Measurements from ENCODE around the gene SYCP2L. TPM values are rescaled to one million over a fixed set of nuclear protein-coding genes. Genes with fewer than 3 reads are reported as not detected.
A peak's percentile ranks its signal among the peaks of the same experiment; 100 is the strongest.
"Not testable (repeated sequence)": the region's sequence is repeated elsewhere in the genome, so short reads cannot be mapped to it uniquely, and the experiment has no call there.

Gene SYCP2L
- total RNA-seq, 4 donors from 2014 or later = 0.78 to 4.5 (median 1.8) TPM

GRCh38 chr6:10884245-10884972, 2.4 kb upstream of the SYCP2L start:
- Histone ChIP-seq H3K4me3 (replicated peaks in 1 of 3) (no peak overlapping the region), H3K27ac (no peak overlapping the region), H3K4me1 (peaks cover 3 to 9% of the 10 kb centered on the region in 2 donors), H3K27me3 (peaks cover 51% of the 10 kb centered on the region), H3K9me3 (no peaks in the 10 kb centered on the region), H3K36me3 (no peaks in the 10 kb centered on the region)
- 26 to 28% methylated on average over 24 of the region's 24 CpGs for WGBS, 2 donors
- intact Hi-C loops (cut with DNase I) = no loop called here
- TF ChIP-seq, protein P1, sequence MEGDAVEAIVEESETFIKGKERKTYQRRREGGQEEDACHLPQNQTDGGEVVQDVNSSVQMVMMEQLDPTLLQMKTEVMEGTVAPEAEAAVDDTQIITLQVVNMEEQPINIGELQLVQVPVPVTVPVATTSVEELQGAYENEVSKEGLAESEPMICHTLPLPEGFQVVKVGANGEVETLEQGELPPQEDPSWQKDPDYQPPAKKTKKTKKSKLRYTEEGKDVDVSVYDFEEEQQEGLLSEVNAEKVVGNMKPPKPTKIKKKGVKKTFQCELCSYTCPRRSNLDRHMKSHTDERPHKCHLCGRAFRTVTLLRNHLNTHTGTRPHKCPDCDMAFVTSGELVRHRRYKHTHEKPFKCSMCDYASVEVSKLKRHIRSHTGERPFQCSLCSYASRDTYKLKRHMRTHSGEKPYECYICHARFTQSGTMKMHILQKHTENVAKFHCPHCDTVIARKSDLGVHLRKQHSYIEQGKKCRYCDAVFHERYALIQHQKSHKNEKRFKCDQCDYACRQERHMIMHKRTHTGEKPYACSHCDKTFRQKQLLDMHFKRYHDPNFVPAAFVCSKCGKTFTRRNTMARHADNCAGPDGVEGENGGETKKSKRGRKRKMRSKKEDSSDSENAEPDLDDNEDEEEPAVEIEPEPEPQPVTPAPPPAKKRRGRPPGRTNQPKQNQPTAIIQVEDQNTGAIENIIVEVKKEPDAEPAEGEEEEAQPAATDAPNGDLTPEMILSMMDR (IDR thresholded peaks at IDR 0.05) = no peak
- no peak for TF ChIP-seq POLR2A (IDR thresholded peaks at IDR 0.05)
- DNase-seq = no peak

DNA sequence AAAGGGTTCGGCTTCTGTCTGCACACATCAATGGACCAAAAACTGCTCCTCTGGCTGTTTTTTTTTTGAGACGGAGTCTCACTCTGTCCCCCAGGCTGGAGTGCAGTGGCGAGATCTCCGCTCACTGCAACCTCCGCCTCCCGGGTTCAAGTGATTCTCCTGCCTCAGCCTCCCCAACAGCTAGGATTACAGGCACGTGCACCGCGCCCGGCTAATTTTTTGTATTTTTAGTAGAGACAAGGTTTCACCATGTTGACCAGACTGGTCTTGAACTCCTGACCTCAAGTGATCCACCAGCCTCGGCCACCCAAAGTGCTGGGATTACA, 524 bp upstream of the SYCP2L start:
- 20 to 26% methylated on average over 11 of the region's 11 CpGs for WGBS, 2 donors
- H3K27ac ChIP-seq; H3K36me3 ChIP-seq; DNase-seq; H3K9me3 ChIP-seq; H3K4me1 ChIP-seq; intact Hi-C loops (cut with DNase I): not testable (repeated sequence)
- Histone ChIP-seq H3K27me3 (peaks cover 41% of the 10 kb centered on the region), H3K4me3 (replicated peaks in 1 of 3) (peak overlapping the region in 1 of 3 donors; percentile 12)

DNA sequence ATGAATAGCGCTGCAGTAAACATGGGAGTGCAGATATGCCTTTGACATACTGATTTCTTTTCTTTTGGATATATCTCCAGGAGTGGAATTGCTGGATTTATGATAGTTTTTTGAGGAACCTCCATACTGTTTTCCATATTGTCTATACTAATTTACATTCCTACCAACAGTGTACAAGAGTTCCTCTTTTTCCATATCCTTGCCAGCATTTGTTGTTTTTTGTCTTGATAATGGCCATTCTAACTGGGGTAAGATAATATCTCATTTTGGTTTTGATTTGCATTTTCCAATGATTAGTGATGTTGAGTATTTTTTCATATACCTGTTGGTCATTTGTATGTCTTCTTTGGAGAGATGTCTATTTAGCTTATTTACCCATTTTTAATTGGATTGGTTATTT, 3.3 kb downstream of the SYCP2L start:
- no peaks in the 10 kb centered on the region for H3K36me3 ChIP-seq
- DNase-seq = no peak
- H3K27ac ChIP-seq = no peak overlapping the region
- peaks cover 3 to 9% of the 10 kb centered on the region in 2 donors for H3K4me1 ChIP-seq
- no peak for TF ChIP-seq POLR2A (IDR thresholded peaks at IDR 0.05)
- TF ChIP-seq, protein P1 (IDR thresholded peaks at IDR 0.05) = no peak
- 100% methylated on average over 1 of the region's 1 CpG for WGBS, 2 donors
- intact Hi-C loops (cut with DNase I) = no loop called here
- no peaks in the 10 kb centered on the region for H3K9me3 ChIP-seq
- H3K4me3 ChIP-seq (replicated peaks in 1 of 3) = no peak overlapping the region
- peaks cover 13% of the 10 kb centered on the region for H3K27me3 ChIP-seq

- H3K27me3 ChIP-seq = no peaks in the 10 kb centered on the region
- peaks cover 0 to 4% of the 10 kb centered on the region in 2 donors for H3K4me1 ChIP-seq
- 85 to 91% methylated on average over 5 of the region's 5 CpGs for WGBS, 2 donors
- no peaks in the 10 kb centered on the region for H3K36me3 ChIP-seq
- TF ChIP-seq, protein P1 (IDR thresholded peaks at IDR 0.05) = no peak
- H3K4me3 ChIP-seq (replicated peaks in 1 of 3) = no peak overlapping the region
- no peaks in the 10 kb centered on the region for H3K9me3 ChIP-seq
- no peak for DNase-seq
- no peak overlapping the region for H3K27ac ChIP-seq
- intact Hi-C loops (cut with DNase I) = no loop called here
Measured at GRCh38 chr6:10891960-10892359, 5.1 kb downstream of the SYCP2L start.

GRCh38 chr6:10894958-10895357, 8.1 kb downstream of the SYCP2L start:
- Histone ChIP-seq H3K27me3 (no peaks in the 10 kb centered on the region), H3K36me3 (no peaks in the 10 kb centered on the region), H3K27ac (no peak overlapping the region), H3K9me3 (no peaks in the 10 kb centered on the region), H3K4me3 (replicated peaks in 1 of 3) (no peak overlapping the region), H3K4me1 (no peaks in the 10 kb centered on the region)
- intact Hi-C loops (cut with DNase I) = no loop called here
- WGBS, 2 donors = 52 to 59% methylated on average over 6 of the region's 6 CpGs
- TF ChIP-seq, protein P1 (IDR thresholded peaks at IDR 0.05) = no peak
- TF ChIP-seq POLR2A (IDR thresholded peaks at IDR 0.05) = no peak
- no peak for DNase-seq
